ENCODE data around the gene FGFR4.

The FGFR4 gene

DNA sequence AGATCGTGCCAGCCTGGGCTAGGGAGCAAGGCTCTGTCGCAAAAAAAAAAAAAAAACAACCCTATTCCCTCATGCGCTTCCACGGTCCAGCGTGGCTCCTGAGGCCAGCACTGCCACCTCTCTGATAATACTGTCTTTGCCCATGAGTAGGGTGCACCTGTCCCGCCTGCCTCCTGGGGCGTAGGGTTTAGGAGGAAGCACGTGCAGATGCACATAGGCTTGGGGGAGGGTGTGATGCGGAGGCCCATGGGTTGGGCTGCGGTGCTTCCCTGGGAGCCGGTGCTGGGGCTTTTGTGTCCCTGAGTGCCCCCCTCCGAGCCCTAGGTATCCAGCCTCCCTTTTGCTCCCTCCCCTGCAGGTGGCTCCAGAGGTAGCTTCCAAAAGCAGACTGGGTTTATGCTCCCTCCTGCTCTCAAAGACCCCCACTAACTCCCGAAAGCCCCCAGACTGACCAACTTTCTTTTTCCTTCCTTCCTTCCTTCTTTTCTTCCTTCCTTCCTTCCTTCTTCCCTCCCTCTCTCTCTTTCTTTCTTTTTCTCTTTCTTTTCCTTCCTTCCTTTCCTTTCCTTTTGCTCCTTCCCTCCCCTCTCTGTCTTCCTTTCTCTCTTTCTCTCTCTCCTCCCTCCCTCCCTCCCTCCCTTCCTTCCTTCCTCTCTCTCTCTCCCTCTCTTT, 12.8 kb downstream of the FGFR4 start:
- no peaks in the 10 kb centered on the region for H3K36me3 ChIP-seq (ENCODE audit: control insufficient read depth, insufficient read depth, low read length)
- H3K4me1 ChIP-seq (ENCODE audit: control insufficient read depth, insufficient read depth, low read length): peaks cover 17% of the 10 kb centered on the region
- no peak overlapping the region for H3K4me3 ChIP-seq (ENCODE audit: insufficient read depth, low read depth, low read length)
- 51 to 53% methylated on average over 13 of the region's 13 CpGs for WGBS, 2 experiments
- H3K27me3 ChIP-seq (ENCODE audit: control insufficient read depth, insufficient read depth, low read length, poor library complexity, severe bottlenecking): no peaks in the 10 kb centered on the region
- H3K9me3 ChIP-seq (ENCODE audit: control insufficient read depth, low read length): no peaks in the 10 kb centered on the region
- no peak overlapping the region for H3K27ac ChIP-seq (ENCODE audit: insufficient read depth, low read depth, low read length, poor library complexity, severe bottlenecking)

DNA sequence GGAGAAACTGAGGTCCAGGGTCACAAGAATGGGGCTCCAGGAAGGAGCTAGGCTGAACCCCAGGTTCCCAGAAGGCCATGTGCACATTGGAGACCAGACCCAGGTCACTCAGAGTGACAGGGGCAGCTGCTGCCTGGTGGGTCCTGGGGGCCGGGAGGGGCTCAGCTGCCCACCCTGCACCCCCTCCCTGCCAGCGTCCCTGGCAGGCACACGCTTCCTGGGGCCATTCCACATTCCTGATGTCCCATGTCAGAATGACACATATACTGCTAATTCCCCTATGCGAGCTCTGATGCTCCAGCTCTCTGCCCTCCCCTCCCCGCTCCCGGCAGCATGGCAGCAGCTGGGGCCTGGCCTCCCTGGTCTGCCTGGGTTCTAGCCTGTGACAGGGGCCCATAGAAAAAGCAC, 14.0 kb downstream of the FGFR4 start:
- H3K27ac ChIP-seq (ENCODE audit: insufficient read depth, low read depth, low read length, poor library complexity, severe bottlenecking): no peak overlapping the region
- H3K36me3 ChIP-seq (ENCODE audit: control insufficient read depth, insufficient read depth, low read length): no peaks in the 10 kb centered on the region
- H3K4me3 ChIP-seq (ENCODE audit: insufficient read depth, low read depth, low read length): no peak overlapping the region
- H3K27me3 ChIP-seq (ENCODE audit: control insufficient read depth, insufficient read depth, low read length, poor library complexity, severe bottlenecking): no peaks in the 10 kb centered on the region
- H3K4me1 ChIP-seq (ENCODE audit: control insufficient read depth, insufficient read depth, low read length): peaks cover 16% of the 10 kb centered on the region
- no peaks in the 10 kb centered on the region for H3K9me3 ChIP-seq (ENCODE audit: control insufficient read depth, low read length)
- WGBS, 2 experiments: 89 to 91% methylated on average over 6 of the region's 6 CpGs

DNA sequence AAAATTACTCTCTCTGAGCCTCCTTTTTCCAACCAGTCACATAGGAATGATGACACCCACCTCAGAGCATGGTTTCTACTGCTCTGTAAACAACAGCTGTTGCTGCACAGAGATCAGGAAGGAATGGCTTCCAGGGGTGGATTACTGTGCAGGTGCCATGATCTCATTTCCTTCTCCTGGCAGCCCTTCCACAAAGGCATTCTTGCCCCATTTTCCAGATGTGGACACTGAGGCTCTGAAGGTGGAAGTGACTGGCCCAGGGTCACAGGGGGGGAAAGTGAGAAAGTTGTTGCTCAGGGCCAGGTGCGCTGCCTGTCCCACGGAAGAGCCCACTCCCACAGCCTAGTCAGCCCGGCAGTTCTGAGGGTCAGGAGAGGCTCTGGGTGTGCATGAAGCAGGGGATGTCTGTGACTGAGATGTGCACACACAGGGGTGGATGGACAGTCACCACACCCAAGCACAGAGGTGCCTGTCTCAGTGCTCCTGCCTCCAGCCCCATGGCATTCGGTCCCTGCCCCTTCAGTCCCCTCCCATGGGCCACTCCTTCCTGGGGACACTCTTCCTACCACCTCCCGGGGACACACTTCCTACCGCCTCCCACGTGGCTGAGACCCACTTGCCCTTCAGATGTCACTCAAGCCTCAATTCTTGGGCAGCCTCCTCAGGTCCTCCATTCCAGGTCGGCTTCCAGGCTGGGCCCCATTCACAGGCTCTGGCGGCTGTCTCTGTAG, 17.0 kb downstream of the FGFR4 start:
- WGBS, 2 experiments: 73 to 78% methylated on average over 9 of the region's 9 CpGs
- Histone ChIP-seq H3K27me3 (ENCODE audit: control insufficient read depth, insufficient read depth, low read length, poor library complexity, severe bottlenecking) (no peaks in the 10 kb centered on the region), H3K4me3 (ENCODE audit: insufficient read depth, low read depth, low read length) (no peak overlapping the region)

GRCh38 chr5:177105691-177106476, 19.2 kb downstream of the FGFR4 start:
- H3K4me1 ChIP-seq (ENCODE audit: control insufficient read depth, insufficient read depth, low read length): peaks cover 4% of the 10 kb centered on the region
- no peak overlapping the region for H3K4me3 ChIP-seq (ENCODE audit: insufficient read depth, low read depth, low read length)
- WGBS, 2 experiments: 82 to 83% methylated on average over 24 of the region's 24 CpGs
- H3K27me3 ChIP-seq (ENCODE audit: control insufficient read depth, insufficient read depth, low read length, poor library complexity, severe bottlenecking): no peaks in the 10 kb centered on the region
- no peak overlapping the region for H3K27ac ChIP-seq (ENCODE audit: insufficient read depth, low read depth, low read length, poor library complexity, severe bottlenecking)
- H3K9me3 ChIP-seq (ENCODE audit: control insufficient read depth, low read length): no peaks in the 10 kb centered on the region
- H3K36me3 ChIP-seq (ENCODE audit: control insufficient read depth, insufficient read depth, low read length): no peaks in the 10 kb centered on the region

More for the DNA sequence above, 17.0 kb downstream of the FGFR4 start:
- peaks cover 11% of the 10 kb centered on the region for H3K4me1 ChIP-seq (ENCODE audit: control insufficient read depth, insufficient read depth, low read length)
- no peaks in the 10 kb centered on the region for H3K9me3 ChIP-seq (ENCODE audit: control insufficient read depth, low read length)
- no peaks in the 10 kb centered on the region for H3K36me3 ChIP-seq (ENCODE audit: control insufficient read depth, insufficient read depth, low read length)
- H3K27ac ChIP-seq (ENCODE audit: insufficient read depth, low read depth, low read length, poor library complexity, severe bottlenecking): no peak overlapping the region

DNA sequence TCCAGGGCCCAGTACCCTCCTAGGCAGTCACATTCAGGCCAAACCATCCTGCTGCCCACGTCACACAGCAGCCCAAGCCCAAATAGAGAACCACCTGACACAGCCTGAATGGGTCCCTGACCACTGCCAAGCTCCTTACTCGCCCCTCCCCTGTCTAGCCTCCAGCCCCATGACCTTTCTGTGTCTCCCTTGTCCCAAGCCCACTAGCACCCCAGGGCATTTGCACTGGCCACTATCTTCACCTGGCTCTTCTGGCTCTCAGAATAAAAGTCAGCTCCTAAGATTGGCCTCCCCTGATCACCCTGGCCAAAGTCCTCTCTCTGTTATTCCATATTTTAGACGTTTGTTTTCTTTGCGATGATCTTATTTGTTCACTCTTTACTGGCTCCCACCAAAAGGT, 20.4 kb downstream of the FGFR4 start:
- H3K27me3 ChIP-seq (ENCODE audit: control insufficient read depth, insufficient read depth, low read length, poor library complexity, severe bottlenecking): no peaks in the 10 kb centered on the region

GRCh38 chr5:177109810-177110209, 23.1 kb downstream of the FGFR4 start:
- 92 to 94% methylated on average over 9 of the region's 9 CpGs for WGBS, 2 experiments
- no peaks in the 10 kb centered on the region for H3K27me3 ChIP-seq (ENCODE audit: control insufficient read depth, insufficient read depth, low read length, poor library complexity, severe bottlenecking)
- H3K4me1 ChIP-seq (ENCODE audit: control insufficient read depth, insufficient read depth, low read length): peaks cover 4% of the 10 kb centered on the region
- no peak overlapping the region for H3K27ac ChIP-seq (ENCODE audit: insufficient read depth, low read depth, low read length, poor library complexity, severe bottlenecking)
- no peaks in the 10 kb centered on the region for H3K36me3 ChIP-seq (ENCODE audit: control insufficient read depth, insufficient read depth, low read length)
- no peak overlapping the region for H3K4me3 ChIP-seq (ENCODE audit: insufficient read depth, low read depth, low read length)
- no peaks in the 10 kb centered on the region for H3K9me3 ChIP-seq (ENCODE audit: control insufficient read depth, low read length)

More for the DNA sequence above, 20.4 kb downstream of the FGFR4 start:
- Histone ChIP-seq H3K9me3 (ENCODE audit: control insufficient read depth, low read length) (no peaks in the 10 kb centered on the region), H3K27ac (ENCODE audit: insufficient read depth, low read depth, low read length, poor library complexity, severe bottlenecking) (no peak overlapping the region), H3K4me1 (ENCODE audit: control insufficient read depth, insufficient read depth, low read length) (peaks cover 4% of the 10 kb centered on the region), H3K4me3 (ENCODE audit: insufficient read depth, low read depth, low read length) (no peak overlapping the region), H3K36me3 (ENCODE audit: control insufficient read depth, insufficient read depth, low read length) (no peaks in the 10 kb centered on the region)
- 92 to 94% methylated on average over 4 of the region's 4 CpGs for WGBS, 2 experiments

- Histone ChIP-seq H3K27ac (ENCODE audit: insufficient read depth, low read depth, low read length, poor library complexity, severe bottlenecking) (no peak overlapping the region), H3K4me1 (ENCODE audit: control insufficient read depth, insufficient read depth, low read length) (no peaks in the 10 kb centered on the region), H3K27me3 (ENCODE audit: control insufficient read depth, insufficient read depth, low read length, poor library complexity, severe bottlenecking) (no peaks in the 10 kb centered on the region), H3K9me3 (ENCODE audit: control insufficient read depth, low read length) (no peaks in the 10 kb centered on the region), H3K4me3 (ENCODE audit: insufficient read depth, low read depth, low read length) (no peak overlapping the region), H3K36me3 (ENCODE audit: control insufficient read depth, insufficient read depth, low read length) (no peaks in the 10 kb centered on the region)
- WGBS, 2 experiments: 42 to 47% methylated on average over 12 of the region's 12 CpGs
These were observed 25.1 kb downstream of the FGFR4 start for GRCh38 chr5:177111720-177112394.

- Histone ChIP-seq H3K27ac (ENCODE audit: insufficient read depth, low read depth, low read length, poor library complexity, severe bottlenecking) (no peak overlapping the region), H3K36me3 (ENCODE audit: control insufficient read depth, insufficient read depth, low read length) (no peaks in the 10 kb centered on the region), H3K27me3 (ENCODE audit: control insufficient read depth, insufficient read depth, low read length, poor library complexity, severe bottlenecking) (no peaks in the 10 kb centered on the region), H3K4me1 (ENCODE audit: control insufficient read depth, insufficient read depth, low read length) (no peaks in the 10 kb centered on the region), H3K9me3 (ENCODE audit: control insufficient read depth, low read length) (no peaks in the 10 kb centered on the region), H3K4me3 (ENCODE audit: insufficient read depth, low read depth, low read length) (no peak overlapping the region)
- WGBS, 2 experiments: 74 to 78% methylated on average over 5 of the region's 5 CpGs
These were observed 26.0 kb downstream of the FGFR4 start for GRCh38 chr5:177112589-177113220.

GRCh38 chr5:177113566-177114424, 27.1 kb downstream of the FGFR4 start:
- Histone ChIP-seq H3K9me3 (ENCODE audit: control insufficient read depth, low read length) (no peaks in the 10 kb centered on the region), H3K4me1 (ENCODE audit: control insufficient read depth, insufficient read depth, low read length) (no peaks in the 10 kb centered on the region), H3K27me3 (ENCODE audit: control insufficient read depth, insufficient read depth, low read length, poor library complexity, severe bottlenecking) (no peaks in the 10 kb centered on the region), H3K4me3 (ENCODE audit: insufficient read depth, low read depth, low read length) (no peak overlapping the region), H3K36me3 (ENCODE audit: control insufficient read depth, insufficient read depth, low read length) (no peaks in the 10 kb centered on the region), H3K27ac (ENCODE audit: insufficient read depth, low read depth, low read length, poor library complexity, severe bottlenecking) (no peak overlapping the region)
- 18 to 19% methylated on average over 14 of the region's 14 CpGs for WGBS, 2 experiments

Data from ectodermal cell (in vitro differentiated cells).